Activated naive CD4-positive, alpha-beta T cell treated with anti-CD3 and anti-CD28 coated beads, Interleukin-2, amount 50 U/mL, for 24 hours (primary cell): ENCODE data around the gene FRMD4A.

Experiments used
- H3K27ac Mint-ChIP-seq: one replicate; pipeline ENCODE4 v1.8.0; 2021; ENCODE audit warnings: mild to moderate bottlenecking, mixed read lengths
- H3K27me3 Mint-ChIP-seq: one replicate; pipeline ENCODE4 v1.8.0; 2021; ENCODE audit warnings: mixed read lengths
- H3K36me3 Mint-ChIP-seq: one replicate; pipeline ENCODE4 v1.8.0; 2021; ENCODE audit warnings: mixed read lengths
- H3K4me1 Mint-ChIP-seq: one replicate; pipeline ENCODE4 v1.8.0; 2021; ENCODE audit warnings: mixed read lengths
- H3K4me3 Mint-ChIP-seq: one replicate; pipeline ENCODE4 v1.8.0; 2021; ENCODE audit warnings: mild to moderate bottlenecking, mixed read lengths
- H3K9me3 Mint-ChIP-seq: one replicate; pipeline ENCODE4 v1.8.0; 2021; ENCODE audit warnings: mixed read lengths

Gene FRMD4A

GRCh38 chr10:13673156-13673555, 657.6 kb downstream of the FRMD4A start:
- peaks cover 6% of the 10 kb centered on the region for H3K36me3 Mint-ChIP-seq
- H3K4me1 Mint-ChIP-seq, result no peaks in the 10 kb centered on the region
- H3K4me3 Mint-ChIP-seq, result no peak overlapping the region
- no peak overlapping the region for H3K27ac Mint-ChIP-seq
- H3K9me3 Mint-ChIP-seq, result no peaks in the 10 kb centered on the region
- H3K27me3 Mint-ChIP-seq, result no peaks in the 10 kb centered on the region

DNA sequence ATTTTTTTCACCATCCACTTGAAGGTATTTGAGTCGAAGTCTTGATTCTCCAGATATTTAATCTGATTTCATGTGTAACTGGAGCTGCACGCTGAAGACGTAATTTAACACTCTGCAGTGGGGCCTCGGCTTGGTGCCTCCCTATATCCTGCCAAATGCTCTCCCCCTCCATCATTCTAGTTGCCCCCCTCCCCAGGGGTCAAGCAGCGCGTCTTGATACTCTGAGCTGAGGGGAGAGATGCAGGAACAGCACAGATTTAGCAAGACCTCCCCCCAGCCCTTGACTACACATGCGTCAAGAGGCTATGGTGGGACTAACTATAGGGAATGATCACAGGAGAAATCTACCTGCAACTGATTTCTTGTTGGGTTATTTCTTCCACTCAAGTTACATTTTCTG, 658.2 kb downstream of the FRMD4A start:
- no peaks in the 10 kb centered on the region for H3K4me1 Mint-ChIP-seq
- no peak overlapping the region for H3K27ac Mint-ChIP-seq
- H3K27me3 Mint-ChIP-seq, result no peaks in the 10 kb centered on the region
- H3K36me3 Mint-ChIP-seq, result peaks cover 5% of the 10 kb centered on the region
- H3K9me3 Mint-ChIP-seq, result no peaks in the 10 kb centered on the region
- no peak overlapping the region for H3K4me3 Mint-ChIP-seq

GRCh38 chr10:13671904-13672303, 658.8 kb downstream of the FRMD4A start:
- no peak overlapping the region for H3K27ac Mint-ChIP-seq
- peaks cover 4% of the 10 kb centered on the region for H3K36me3 Mint-ChIP-seq
- no peak overlapping the region for H3K4me3 Mint-ChIP-seq
- no peaks in the 10 kb centered on the region for H3K9me3 Mint-ChIP-seq
- no peaks in the 10 kb centered on the region for H3K4me1 Mint-ChIP-seq
- no peaks in the 10 kb centered on the region for H3K27me3 Mint-ChIP-seq

DNA sequence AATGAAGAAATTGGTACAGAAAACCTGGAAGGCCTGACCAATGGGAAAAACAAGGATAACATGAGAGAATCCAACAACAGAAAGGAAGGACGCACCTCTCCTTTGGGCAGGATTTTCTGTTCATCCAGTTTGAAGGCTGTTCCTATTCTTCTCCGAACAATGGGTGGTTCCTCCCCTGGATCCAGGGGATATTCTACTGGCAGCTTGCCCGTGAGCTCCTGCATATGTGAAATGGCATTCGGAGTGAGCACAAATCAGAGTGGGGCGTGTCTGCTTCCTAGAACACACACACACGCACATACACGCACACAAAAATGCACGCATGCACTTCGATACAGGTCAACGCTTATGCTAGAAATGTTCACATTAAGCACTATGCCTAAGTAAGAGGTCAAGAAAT, 660.4 kb downstream of the FRMD4A start:
- Mint-ChIP-seq H3K9me3 (no peaks in the 10 kb centered on the region), H3K27ac (no peak overlapping the region), H3K4me1 (no peaks in the 10 kb centered on the region), H3K36me3 (peaks cover 4% of the 10 kb centered on the region), H3K27me3 (no peaks in the 10 kb centered on the region), H3K4me3 (no peak overlapping the region)

DNA sequence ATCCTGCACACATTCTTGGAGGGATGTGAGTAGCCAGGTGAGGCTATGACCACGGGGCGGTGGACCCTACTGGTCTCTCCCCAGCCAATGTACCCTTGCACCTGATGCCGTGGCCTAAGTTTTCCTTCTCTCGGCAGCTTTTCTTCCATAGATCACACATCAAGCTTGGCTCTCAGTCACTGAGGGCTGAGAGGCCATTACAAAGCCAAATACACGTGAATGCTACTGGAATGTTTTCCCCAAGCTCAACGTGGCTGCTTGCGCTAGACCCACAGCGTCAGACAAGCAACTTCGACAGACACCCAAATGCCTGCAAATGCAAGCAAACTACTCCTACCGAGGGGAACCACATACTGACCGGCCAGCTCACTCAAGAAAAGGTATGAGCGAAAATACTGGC, 660.8 kb downstream of the FRMD4A start:
- Mint-ChIP-seq H3K27me3 (no peaks in the 10 kb centered on the region), H3K4me3 (no peak overlapping the region), H3K36me3 (peaks cover 4% of the 10 kb centered on the region), H3K4me1 (no peaks in the 10 kb centered on the region), H3K9me3 (no peaks in the 10 kb centered on the region), H3K27ac (no peak overlapping the region)

GRCh38 chr10:13669182-13669855, 661.4 kb downstream of the FRMD4A start:
- Mint-ChIP-seq H3K27ac (no peak overlapping the region), H3K9me3 (no peaks in the 10 kb centered on the region), H3K4me3 (no peak overlapping the region)

DNA sequence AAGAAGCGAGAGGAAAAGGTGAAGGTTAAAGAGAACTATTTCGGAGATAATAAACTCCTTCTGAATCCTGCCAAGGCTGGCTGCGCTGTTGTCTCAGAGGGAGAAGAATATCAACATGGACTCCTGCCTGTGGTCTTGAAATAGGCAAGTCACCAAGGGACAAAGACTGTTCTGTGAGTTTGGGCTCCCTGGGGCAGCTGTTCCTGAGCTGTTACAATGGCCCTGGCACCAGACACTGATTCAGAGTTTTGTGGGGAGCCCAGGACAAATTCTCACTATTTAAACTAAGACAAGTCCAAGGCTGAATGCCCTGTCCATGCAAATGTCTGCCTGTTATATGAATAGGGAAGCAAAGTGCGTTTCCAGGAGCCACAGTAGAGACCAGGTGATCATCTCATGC, 662.6 kb downstream of the FRMD4A start:
- Mint-ChIP-seq H3K36me3 (peaks cover 4% of the 10 kb centered on the region), H3K4me3 (no peak overlapping the region), H3K27me3 (no peaks in the 10 kb centered on the region), H3K27ac (no peak overlapping the region), H3K9me3 (no peaks in the 10 kb centered on the region), H3K4me1 (no peaks in the 10 kb centered on the region)

More at GRCh38 chr10:13669182-13669855, 661.4 kb downstream of the FRMD4A start:
- Mint-ChIP-seq H3K4me1 (no peaks in the 10 kb centered on the region), H3K36me3 (peaks cover 4% of the 10 kb centered on the region), H3K27me3 (no peaks in the 10 kb centered on the region)

DNA sequence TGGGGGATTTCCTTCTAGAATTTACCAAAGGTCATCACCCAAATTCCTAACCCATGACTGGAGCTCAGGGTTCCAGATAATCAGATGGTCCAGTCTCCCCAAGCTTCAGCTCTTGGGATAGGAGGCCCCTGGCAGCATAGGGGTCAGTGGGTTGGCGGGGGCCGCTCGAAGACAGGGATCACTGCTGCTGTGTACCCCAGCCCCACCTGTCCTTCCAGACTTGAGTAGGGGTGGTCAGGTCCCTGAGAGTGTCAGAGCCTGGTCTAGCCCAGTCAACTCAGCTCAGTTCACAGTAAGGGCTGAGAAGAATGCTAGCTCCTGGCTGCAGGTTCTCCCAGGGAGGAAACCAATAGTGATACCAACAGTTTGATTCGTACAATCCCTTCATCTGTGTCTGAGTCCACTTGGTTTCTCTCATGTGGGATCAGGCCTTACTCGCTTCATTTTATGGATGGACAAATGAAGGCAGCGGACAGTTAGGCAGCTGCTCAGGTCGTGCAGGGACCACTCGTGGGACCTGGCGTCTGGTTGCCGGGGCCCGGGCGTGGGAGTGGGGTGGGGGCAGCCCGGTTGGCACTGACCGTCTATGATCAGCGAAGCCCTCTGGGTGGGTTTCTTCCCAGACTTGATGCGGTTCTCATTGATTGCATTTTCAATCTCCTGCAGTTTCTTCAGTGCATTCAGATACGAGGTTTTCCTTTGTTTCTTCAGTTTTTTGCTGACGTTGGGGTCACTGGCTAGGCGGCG, 665.0 kb downstream of the FRMD4A start:
- Mint-ChIP-seq H3K9me3 (no peaks in the 10 kb centered on the region), H3K4me3 (no peak overlapping the region)

DNA sequence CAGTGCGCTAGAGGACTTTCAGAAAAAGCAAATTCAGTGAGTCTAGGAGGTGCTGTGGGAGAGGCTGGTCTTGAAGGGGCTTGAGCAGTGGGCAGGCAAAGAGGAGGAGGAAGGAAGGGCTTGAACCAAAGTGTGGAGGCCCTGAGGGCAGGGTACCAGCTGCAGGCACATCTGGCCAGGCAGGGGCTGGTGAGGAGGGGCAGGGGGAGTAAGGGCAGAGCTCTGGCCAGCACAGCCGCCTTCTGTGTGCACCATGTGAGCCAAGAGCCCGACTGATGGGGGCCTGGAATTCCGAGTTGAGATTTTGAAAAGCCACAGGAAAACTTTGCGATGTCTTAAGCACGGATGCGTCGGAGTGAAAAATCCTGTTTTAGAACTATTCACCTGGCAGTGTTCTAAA, 669.5 kb downstream of the FRMD4A start:
- H3K4me1 Mint-ChIP-seq, result peaks cover 8% of the 10 kb centered on the region
- H3K4me3 Mint-ChIP-seq, result no peak overlapping the region
- no peaks in the 10 kb centered on the region for H3K36me3 Mint-ChIP-seq
- no peak overlapping the region for H3K27ac Mint-ChIP-seq
- no peaks in the 10 kb centered on the region for H3K9me3 Mint-ChIP-seq
- H3K27me3 Mint-ChIP-seq, result no peaks in the 10 kb centered on the region

More for the DNA sequence above, 665.0 kb downstream of the FRMD4A start:
- H3K27me3 Mint-ChIP-seq, result no peaks in the 10 kb centered on the region
- peaks cover 4% of the 10 kb centered on the region for H3K36me3 Mint-ChIP-seq
- no peaks in the 10 kb centered on the region for H3K4me1 Mint-ChIP-seq
- H3K27ac Mint-ChIP-seq, result no peak overlapping the region

DNA sequence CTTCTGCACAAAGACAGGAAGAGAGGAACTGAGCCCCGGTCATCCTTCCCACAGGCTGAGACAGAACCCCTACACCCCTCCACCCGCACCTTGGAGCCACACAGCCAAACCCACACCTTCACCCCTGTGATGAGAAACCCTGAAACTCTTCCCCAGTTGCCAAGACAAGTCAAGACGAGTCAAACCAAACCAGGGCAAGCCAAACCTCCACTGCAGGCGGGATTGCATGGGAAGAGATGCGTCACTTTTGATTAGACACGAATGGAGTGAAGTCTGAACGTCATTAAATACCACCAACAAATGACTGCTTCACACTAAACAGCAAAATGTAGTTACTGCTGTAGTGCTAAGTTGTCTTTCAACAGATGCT, 670.2 kb downstream of the FRMD4A start:
- H3K27ac Mint-ChIP-seq, result no peak overlapping the region
- H3K27me3 Mint-ChIP-seq, result no peaks in the 10 kb centered on the region
- H3K36me3 Mint-ChIP-seq, result no peaks in the 10 kb centered on the region
- H3K9me3 Mint-ChIP-seq, result no peaks in the 10 kb centered on the region
- H3K4me3 Mint-ChIP-seq, result no peak overlapping the region
- H3K4me1 Mint-ChIP-seq, result peaks cover 8% of the 10 kb centered on the region

- Mint-ChIP-seq H3K4me3 (no peak overlapping the region), H3K27me3 (no peaks in the 10 kb centered on the region)
These were observed 670.7 kb downstream of the FRMD4A start for GRCh38 chr10:13659887-13660550.

DNA sequence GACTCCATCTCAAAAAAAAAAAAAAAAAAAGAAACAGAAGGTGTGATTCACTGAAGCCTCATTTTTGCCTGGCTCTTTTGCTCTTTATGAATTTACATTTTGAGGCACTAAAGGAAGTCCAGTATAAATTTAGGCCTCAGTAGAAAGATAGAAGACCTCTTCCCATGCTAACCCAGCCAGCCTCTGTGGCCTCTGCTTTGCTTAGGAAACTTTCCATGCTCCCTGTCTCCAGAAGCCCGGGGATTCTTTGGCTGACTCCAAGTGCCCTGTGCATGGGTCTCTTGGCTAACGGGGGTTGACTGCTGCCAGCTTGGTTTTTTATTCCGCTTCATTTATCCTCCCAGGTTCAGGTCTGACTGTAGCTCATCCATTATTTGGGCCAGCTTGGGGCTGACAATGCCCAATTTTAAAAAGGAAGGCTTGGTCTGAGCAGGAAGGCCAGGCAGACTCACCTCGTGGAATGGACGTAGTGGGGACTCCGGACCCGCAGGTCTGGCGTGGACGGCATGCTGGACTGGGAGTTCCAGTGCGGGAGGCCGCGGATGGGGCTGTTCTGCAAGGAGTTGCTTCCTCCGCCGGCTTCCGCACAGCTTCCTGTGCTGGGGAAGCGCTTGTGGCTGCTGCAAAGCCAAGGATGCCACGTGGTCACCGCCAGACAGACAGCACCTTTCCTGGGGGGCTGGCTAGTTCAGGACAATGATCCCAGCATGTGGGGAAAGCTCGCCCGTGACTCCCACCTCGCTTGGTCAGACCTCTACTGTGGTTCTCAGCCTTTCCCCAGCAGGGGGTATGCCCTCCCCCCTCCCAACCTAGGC, 671.6 kb downstream of the FRMD4A start:
- Mint-ChIP-seq H3K4me3 (no peak overlapping the region), H3K27me3 (no peaks in the 10 kb centered on the region), H3K9me3 (no peaks in the 10 kb centered on the region), H3K4me1 (peaks cover 8% of the 10 kb centered on the region), H3K27ac (no peak overlapping the region), H3K36me3 (no peaks in the 10 kb centered on the region)

More at GRCh38 chr10:13659887-13660550, 670.7 kb downstream of the FRMD4A start:
- no peaks in the 10 kb centered on the region for H3K36me3 Mint-ChIP-seq
- H3K27ac Mint-ChIP-seq, result no peak overlapping the region
- peaks cover 8% of the 10 kb centered on the region for H3K4me1 Mint-ChIP-seq
- no peaks in the 10 kb centered on the region for H3K9me3 Mint-ChIP-seq

DNA sequence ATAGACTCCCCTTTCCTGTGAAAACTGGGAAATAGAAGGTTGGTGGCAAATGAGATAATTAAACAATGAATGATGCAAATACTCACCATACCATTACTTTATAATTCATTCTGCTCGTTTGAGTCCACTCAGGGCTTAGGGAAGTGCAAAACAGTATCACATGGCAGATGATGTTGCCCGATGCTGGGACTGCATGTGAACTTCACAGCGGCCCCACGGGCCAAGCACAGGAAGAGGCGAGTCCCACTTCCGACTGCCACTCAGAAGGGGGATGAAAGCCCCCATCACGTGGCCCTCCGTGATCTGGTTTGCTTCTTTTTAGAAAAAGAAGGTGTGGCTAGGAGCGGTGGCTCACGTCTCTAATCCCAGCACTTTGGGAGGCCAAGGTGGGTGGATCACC, 672.5 kb downstream of the FRMD4A start:
- no peaks in the 10 kb centered on the region for H3K27me3 Mint-ChIP-seq
- H3K9me3 Mint-ChIP-seq, result no peaks in the 10 kb centered on the region
- peaks cover 8% of the 10 kb centered on the region for H3K4me1 Mint-ChIP-seq
- H3K36me3 Mint-ChIP-seq, result no peaks in the 10 kb centered on the region
- no peak overlapping the region for H3K4me3 Mint-ChIP-seq
- H3K27ac Mint-ChIP-seq, result no peak overlapping the region

GRCh38 chr10:13657101-13657680, 673.5 kb downstream of the FRMD4A start:
- no peaks in the 10 kb centered on the region for H3K36me3 Mint-ChIP-seq
- H3K27ac Mint-ChIP-seq, result no peak overlapping the region
- H3K9me3 Mint-ChIP-seq, result no peaks in the 10 kb centered on the region
- peaks cover 8% of the 10 kb centered on the region for H3K4me1 Mint-ChIP-seq
- no peak overlapping the region for H3K4me3 Mint-ChIP-seq
- no peaks in the 10 kb centered on the region for H3K27me3 Mint-ChIP-seq
